ENCODE measurements around the gene DRC7.

DNA sequence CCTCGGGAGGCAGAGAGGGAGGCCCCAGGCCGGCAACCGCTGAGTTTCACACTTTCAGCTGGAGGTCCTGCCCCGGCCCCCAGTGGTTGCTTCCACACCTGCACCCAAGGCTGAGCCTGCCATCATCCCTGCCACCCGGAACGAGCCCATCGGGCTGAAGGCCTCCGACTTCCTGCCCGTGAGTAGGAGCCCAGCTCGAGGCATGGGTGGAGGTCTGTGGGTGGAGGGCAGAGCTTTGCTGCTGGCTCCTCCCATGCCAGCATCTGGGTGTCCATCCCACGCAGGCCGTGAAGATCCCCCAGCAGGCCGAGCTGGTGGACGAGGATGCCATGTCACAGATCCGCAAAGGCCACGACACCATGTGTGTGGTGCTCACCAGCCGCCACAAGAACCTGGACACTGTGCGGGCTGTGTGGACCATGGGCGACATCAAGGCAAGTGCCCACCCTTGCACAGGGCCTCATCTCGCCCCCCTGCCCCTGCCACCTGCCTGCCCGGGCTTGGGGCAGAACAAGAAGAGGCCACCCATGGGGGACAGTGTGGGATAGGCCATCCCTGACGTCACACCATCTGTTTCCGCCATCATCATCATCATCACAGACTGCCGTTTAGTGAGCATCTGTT is 60.6 kb downstream of the DRC7 start:
- TF ChIP-seq GATA2 (IDR thresholded peaks at IDR 0.05; ENCODE audit: low read depth, low read length) (no peak), GATA3 (IDR thresholded peaks at IDR 0.05; ENCODE audit: low read depth, low read length) (no peak)

Data from SH-SY5Y (cell line).